Measurements from ENCODE around the gene FAM47E.

FAM47E gene

GRCh38 chr4:76276813-76277212 is 25.3 kb downstream of the FAM47E start:
- no peak overlapping the region for H3K27ac ChIP-seq
- TF ChIP-seq, protein P1, sequence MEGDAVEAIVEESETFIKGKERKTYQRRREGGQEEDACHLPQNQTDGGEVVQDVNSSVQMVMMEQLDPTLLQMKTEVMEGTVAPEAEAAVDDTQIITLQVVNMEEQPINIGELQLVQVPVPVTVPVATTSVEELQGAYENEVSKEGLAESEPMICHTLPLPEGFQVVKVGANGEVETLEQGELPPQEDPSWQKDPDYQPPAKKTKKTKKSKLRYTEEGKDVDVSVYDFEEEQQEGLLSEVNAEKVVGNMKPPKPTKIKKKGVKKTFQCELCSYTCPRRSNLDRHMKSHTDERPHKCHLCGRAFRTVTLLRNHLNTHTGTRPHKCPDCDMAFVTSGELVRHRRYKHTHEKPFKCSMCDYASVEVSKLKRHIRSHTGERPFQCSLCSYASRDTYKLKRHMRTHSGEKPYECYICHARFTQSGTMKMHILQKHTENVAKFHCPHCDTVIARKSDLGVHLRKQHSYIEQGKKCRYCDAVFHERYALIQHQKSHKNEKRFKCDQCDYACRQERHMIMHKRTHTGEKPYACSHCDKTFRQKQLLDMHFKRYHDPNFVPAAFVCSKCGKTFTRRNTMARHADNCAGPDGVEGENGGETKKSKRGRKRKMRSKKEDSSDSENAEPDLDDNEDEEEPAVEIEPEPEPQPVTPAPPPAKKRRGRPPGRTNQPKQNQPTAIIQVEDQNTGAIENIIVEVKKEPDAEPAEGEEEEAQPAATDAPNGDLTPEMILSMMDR (conservative IDR thresholded peaks at IDR 0.05), result no peak

GRCh38 chr4:76277667-76278066 is 26.1 kb downstream of the FAM47E start:
- TF ChIP-seq, protein P1 (conservative IDR thresholded peaks at IDR 0.05), result no peak
- no peak overlapping the region for H3K27ac ChIP-seq

GRCh38 chr4:76278583-76278982 is 27.1 kb downstream of the FAM47E start:
- TF ChIP-seq, protein P1 (conservative IDR thresholded peaks at IDR 0.05), result no peak
- H3K27ac ChIP-seq, result no peak overlapping the region

- TF ChIP-seq, protein P1 (conservative IDR thresholded peaks at IDR 0.05), result peak; percentile 21; the same call in 1 of the 2 replicates
- H3K27ac ChIP-seq, result no peak overlapping the region
Observed at GRCh38 chr4:76279462-76279861, 27.9 kb downstream of the FAM47E start.

DNA sequence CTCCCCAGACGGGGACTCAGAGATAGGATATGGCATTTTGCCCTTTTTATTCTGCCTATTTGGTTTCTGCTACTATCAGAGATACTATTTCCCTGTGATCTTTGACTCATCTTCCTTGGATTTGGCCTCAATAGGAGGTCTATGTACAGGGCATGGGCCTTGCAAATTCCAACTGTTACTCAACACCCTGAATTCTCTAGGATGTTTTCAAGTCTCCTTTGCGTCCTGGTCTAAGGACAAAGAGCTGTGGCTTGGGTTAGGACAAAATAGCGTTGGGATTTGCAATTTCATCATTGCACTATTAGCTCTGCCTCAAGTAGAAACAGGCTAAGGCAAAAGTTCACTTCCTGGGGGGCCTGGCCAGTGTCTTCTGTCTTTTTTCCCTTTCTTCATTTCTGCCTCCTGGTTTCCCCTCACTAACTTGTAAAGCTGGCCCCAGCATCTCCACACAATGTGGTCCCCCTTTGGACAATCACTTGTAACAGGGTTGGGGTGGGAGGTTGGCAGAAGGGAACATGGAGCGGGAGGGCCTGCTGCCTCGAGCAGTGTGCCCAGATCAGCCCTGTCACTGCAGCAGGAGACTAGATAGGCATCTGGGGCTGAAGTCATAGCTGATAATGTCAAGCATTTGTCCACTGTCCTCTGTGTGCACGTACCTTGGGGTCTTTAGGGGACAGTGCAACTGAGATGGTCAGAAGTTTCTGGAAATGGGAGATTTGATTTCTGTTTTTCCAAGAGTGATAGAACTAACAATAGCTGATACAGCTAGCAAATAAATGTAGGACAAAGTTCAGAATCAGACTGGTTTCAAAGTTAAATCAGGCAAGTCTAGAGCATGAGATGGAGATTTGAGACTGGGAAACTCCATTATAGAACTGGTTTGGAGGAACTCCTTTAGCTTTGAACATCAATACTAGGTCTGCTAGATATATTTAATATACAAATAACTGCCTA is 29.2 kb downstream of the FAM47E start:
- H3K27ac ChIP-seq, result peak overlapping the region; percentile 83
- TF ChIP-seq, protein P1 (conservative IDR thresholded peaks at IDR 0.05), result no peak

GRCh38 chr4:76281594-76281993 is 30.1 kb downstream of the FAM47E start:
- peak overlapping the region; percentile 83 for H3K27ac ChIP-seq

DNA sequence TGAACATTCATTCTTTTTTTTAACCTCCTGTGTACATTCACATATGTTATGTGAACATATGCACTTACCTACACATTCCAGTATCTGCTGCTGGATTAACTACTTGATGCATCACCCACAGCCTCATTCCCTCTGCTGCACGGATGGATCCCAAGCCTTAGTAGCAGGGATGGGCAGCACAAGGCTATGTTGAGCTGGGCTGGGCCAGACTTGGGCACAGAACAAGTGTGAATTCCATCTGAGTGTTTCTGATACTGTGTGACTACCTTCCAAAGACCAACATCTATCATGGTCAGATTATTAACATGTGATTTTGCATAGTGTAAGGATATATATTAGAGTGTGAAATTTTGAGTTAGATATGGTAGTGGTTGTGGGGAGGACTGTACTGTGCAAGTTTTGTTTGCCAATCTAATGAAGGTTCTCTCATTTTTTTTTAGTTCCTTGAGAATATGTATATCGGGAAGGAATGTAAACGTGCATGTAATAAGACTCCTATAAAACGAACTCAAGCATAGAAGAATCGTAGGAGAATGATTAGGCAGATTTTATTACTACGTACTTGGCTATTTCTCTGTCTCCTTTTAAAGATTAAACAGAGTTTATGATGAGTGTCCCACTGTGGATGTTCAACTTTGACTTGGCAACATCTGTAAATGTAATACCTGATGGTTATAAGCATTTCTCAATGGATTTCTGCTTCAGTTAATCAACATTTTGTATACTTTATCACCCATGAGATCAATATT is 31.6 kb downstream of the FAM47E start:
- peak overlapping the region; percentile 83 for H3K27ac ChIP-seq
- TF ChIP-seq, protein P1 (conservative IDR thresholded peaks at IDR 0.05), result no peak
